ENCODE results near the gene C1orf74. TPM values are rescaled to one million over a fixed set of nuclear protein-coding genes. Genes with fewer than 3 reads are reported as not detected.

The C1orf74 gene
- polyA plus RNA-seq = 6.6 and 14.4 TPM in 2 replicates

DNA sequence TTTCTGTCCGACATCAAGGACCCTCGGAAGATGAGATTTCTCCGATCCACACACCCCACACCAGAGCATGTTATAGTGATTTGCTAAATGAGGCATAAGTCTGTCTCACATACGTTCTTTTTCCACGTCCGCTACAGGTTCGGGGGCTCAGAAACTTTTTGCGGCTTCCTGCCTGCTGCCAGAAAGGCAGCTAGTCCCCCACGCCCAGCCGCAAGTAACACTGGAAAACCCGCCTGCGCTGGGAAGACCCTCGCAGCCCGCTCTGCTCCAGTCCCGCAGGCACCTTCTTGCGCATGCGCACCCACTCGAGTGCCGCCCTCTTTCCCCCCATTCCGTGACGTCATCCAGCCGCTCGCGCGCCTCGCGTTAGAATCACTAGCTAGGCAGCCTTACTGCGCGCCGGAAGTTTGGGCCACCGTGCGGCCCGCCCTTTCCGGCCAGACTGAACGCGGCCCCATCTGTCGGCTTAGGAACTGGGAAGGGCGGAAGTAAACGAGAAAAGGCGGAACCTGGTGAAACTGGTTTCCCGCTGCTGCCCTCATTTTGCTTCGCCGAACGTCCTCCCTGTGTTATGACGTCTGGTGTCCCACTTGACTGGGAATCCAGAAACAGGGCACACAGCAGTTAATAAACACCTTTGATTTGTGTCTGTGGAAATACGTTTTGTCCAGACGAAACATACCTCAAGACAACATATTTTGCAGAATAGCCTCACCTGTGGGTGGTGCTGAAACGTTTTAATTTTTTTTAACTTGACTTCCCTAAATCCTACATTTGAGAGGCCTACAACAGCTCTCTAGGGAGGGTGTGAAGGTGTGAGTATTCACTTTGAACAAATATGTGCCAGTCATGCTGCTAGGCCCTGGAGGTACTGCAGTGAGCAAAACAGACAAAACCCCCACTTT lies at the start of gene C1orf74:
Gene C1orf74 (minus strand): TSS at position 295 of the 905 bp plus-strand sequence. CDS start 925 bp downstream, outside the sequence.

DNA sequence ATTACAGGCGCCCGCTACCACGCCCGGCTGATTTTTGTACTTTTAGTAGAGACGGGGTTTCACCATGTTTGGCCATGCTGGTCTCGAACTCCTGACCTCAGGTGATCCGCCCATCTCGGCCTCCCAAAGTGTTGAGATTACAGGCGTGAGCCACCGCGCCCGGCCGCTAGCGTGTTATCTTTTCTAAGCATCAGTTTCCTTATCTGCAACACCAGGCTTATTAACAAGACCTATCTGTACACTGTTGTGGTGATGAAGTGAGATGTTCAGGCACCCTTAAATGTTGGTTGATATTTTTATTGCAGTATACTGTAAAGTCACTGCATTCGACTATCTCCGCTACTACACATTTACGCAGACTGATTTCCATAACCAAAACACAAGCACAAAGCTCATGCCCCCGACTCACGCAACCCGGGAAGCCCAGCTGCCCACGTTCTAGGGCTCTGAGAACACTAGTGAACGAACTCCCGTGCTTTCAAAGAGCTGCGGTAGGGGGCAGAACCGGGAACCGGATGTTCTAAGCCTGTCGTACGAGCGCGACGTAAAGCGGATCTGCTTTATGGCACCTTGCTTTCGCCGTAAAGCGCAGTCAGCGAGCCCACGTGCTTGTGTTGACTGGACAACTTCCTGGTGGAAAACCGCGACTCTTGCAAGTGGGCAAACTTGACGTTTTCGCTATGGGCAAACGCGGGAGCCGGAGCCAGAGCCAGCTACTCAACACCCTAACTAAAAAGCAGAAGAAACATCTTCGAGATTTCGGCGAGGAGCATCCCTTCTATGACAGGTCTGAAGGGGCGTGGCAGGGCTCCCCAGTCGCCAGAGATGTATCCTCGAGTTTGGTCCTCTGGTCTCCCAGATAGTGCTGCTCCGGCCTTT lies 43.3 kb upstream of the C1orf74 start, which contains the start of gene UTP25:
Gene UTP25 (plus strand): TSS at position 589 of the 879 bp plus-strand sequence. CDS start 92 bp downstream, at position 681.

DNA sequence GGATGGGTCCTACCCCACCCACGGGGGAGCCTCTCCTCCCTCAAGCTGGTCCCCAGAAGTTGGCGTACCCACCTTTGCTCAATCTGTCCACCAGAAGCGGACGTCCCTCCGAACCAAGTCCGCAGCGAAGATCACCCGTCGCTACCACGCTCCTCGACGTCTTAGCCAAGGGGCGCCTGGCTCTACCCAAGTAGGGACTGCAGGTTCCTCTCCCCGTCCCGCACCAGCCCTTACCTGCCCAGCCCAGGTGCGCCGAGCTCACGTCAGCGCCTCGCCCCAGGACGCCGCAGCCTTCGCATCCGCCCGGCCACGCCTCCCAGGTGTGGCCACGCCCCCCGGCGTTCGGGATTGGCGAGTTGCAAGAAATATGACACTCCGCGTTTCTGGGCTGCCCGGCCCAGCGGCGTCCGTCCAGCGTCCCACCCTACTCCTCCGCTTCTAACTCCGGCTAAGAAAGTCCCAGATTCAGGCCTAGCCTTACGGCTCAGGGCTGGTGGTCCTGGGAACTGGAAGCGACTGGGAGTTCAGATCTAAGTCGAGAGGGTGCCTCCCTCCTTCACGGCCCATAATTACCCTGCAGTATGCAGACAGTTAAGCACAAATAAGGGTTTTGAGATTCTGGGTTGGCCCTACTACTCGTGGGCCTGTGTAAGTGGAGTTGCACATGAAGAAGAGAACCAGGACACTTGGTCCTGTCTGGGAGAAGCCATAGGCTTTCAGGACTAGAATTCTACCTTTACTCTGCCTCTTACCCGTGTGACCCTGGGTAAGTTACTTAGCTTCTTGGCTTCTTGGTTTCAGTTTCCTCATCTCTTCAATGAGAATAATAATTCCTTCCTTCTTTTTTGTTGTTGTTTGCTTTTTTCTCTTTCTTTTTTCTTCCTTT lies 21.8 kb upstream of the C1orf74 start, which contains the start of gene IRF6:
Gene IRF6 (minus strand): TSS at position 268 of the 886 bp plus-strand sequence. CDS start 4,729 bp downstream, outside the sequence.

DNA sequence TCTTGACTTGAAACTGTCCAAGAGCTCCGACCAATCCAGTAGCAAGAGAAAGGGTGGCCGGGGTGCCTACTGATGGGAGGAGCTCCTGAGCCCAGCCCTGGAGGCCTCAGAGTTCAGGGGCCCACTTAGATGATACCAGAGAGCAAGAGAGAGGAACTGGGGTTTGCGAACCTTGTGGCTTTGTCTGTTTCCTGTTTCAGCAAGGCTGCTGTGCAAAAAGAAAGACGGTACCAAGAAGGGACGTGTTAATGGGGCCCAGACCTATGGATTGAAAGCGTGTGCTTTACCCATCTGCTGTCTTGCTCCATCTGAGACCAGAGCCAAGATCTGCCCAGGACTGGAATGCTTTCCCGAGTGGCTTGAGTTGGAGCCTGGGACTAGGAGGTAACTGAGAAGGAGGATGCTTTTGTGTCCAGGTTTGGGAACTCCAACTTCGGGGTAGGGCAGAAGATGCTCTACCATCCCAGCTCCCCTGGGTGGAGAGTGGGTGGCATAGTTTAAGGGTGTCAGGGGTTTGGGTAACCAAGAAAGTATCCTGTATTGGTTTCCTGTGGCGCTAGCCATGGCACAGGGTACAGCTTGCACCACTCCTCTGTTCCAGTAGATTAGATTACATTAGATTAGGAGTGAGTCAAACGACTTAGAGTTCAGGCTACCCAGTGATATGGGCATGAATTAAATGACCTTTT lies 28.3 kb downstream of the C1orf74 start, which contains the start of gene TRAF3IP3:
Gene TRAF3IP3 (plus strand): TSS at position 128 of the 689 bp plus-strand sequence. CDS start 3,987 bp downstream, outside the sequence.

Other genes with a start within 250 kb of the C1orf74 start
- 3.0 and 12.7 TPM in 2 replicates for gene CAMK1G, start 200.8 kb downstream of the C1orf74 start, polyA plus RNA-seq
- 0.10 and 0.19 TPM in 2 replicates for gene LAMB3, start 132.1 kb downstream of the C1orf74 start, polyA plus RNA-seq
- 1.0 TPM in 1 of 2 replicates, not detected in the other for gene G0S2, start 109.1 kb downstream of the C1orf74 start, polyA plus RNA-seq
- gene HSD11B1, start 79.7 kb downstream of the C1orf74 start, polyA plus RNA-seq = not detected in 2 replicates
- 1.3 TPM in 1 of 2 replicates, not detected in the other for gene TRAF3IP3, start 28.5 kb downstream of the C1orf74 start, polyA plus RNA-seq
- 45.5 and 58.1 TPM in 2 replicates for gene IRF6, start 21.6 kb upstream of the C1orf74 start, polyA plus RNA-seq
- 2.7 and 4.0 TPM in 2 replicates for gene UTP25, start 43.4 kb upstream of the C1orf74 start, polyA plus RNA-seq
- gene SYT14, start 153.7 kb upstream of the C1orf74 start, polyA plus RNA-seq = 9.6 and 10.3 TPM in 2 replicates